HepG2 (cell line): ENCODE measurements around the gene RIMBP2.

Experiments
- CHD4 ChIP-seq: fragments of 200-600 bp; sonication (generic); IDR thresholded peaks from 2 replicates; pipeline ENCODE4 v1.7.0; 2017; ENCODE audit warnings: mild to moderate bottlenecking, low read length, borderline replicate concordance
- CTCF ChIP-seq: sonication (generic); formaldehyde crosslinking; IDR thresholded peaks from 2 replicates; pipeline ENCODE4 v1.5.0; 2020; ENCODE audit warnings: mild to moderate bottlenecking, missing genetic modification reagents, moderate library complexity
- GABPA ChIP-seq, 2 experiments: IDR thresholded peaks; 2 replicates each; pipeline ENCODE4 v1.6.1; 2011 to 2016; ENCODE audit warnings: low read depth in 2 of 2, low read length in 1 of 2, missing biosample characterization in 1 of 2, missing genetic modification characterization in 1 of 2

GRCh38 chr12:130712346-130713065 is 3.6 kb downstream of the RIMBP2 start:
- TF ChIP-seq CHD4: no peak
- no peak for TF ChIP-seq CTCF (CRISPR knock-in tag)
- no peak for TF ChIP-seq GABPA (IDR thresholded peaks at IDR 0.05; ENCODE audit: low read depth, low read length)
- no peak for TF ChIP-seq GABPA (CRISPR knock-in tag; IDR thresholded peaks at IDR 0.05; ENCODE audit: low read depth)
